ENCODE measurements around the gene GBGT1. TPM values are rescaled to one million over a fixed set of nuclear protein-coding genes. Genes with fewer than 3 reads are reported as not detected.

GBGT1 gene
- total and polyA plus RNA-seq, 4 donors: 6.1 to 42.9 (median 23.2) TPM

DNA sequence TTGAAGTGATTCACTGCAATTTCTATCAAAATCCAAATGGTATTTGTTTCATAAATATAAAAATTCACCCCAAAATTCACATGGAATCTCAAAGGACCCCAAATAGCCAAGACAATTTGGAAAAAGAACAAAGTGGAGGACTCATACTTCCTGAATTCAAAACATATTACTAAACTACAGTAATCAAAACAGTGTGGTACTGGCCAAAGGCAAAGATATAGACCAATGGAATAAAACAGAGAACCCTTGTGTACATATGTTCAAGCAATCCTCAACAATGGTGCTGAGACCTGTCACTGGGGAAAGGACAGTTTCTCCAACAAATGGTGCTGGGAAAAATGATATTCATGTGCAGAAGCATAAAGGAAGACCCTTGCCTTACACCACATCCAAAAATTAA, 31.3 kb upstream of the GBGT1 start:
- no peaks in the 10 kb centered on the region for H3K36me3 ChIP-seq (ENCODE audit: control insufficient read depth in 4 of 4, insufficient read depth in 4 of 4, low read length in 4 of 4)
- H3K9ac ChIP-seq (ENCODE audit: insufficient read depth in 1 of 2, low read length in 2 of 2): no peak overlapping the region
- no peak overlapping the region for H3K4me3 ChIP-seq
- no peaks in the 10 kb centered on the region for H3K27me3 ChIP-seq (ENCODE audit: control insufficient read depth in 3 of 3, insufficient read depth in 3 of 3, low read length in 2 of 3)
- peaks cover 0 to 3% (median 1%) of the 10 kb centered on the region in 4 donors for H3K9me3 ChIP-seq (ENCODE audit: control insufficient read depth in 4 of 4, insufficient read depth in 3 of 4, low read length in 3 of 4)
- no peaks in the 10 kb centered on the region for H3K4me1 ChIP-seq (ENCODE audit: control insufficient read depth in 5 of 5, insufficient read depth in 5 of 5, low read length in 5 of 5)
- TF ChIP-seq, protein P1, sequence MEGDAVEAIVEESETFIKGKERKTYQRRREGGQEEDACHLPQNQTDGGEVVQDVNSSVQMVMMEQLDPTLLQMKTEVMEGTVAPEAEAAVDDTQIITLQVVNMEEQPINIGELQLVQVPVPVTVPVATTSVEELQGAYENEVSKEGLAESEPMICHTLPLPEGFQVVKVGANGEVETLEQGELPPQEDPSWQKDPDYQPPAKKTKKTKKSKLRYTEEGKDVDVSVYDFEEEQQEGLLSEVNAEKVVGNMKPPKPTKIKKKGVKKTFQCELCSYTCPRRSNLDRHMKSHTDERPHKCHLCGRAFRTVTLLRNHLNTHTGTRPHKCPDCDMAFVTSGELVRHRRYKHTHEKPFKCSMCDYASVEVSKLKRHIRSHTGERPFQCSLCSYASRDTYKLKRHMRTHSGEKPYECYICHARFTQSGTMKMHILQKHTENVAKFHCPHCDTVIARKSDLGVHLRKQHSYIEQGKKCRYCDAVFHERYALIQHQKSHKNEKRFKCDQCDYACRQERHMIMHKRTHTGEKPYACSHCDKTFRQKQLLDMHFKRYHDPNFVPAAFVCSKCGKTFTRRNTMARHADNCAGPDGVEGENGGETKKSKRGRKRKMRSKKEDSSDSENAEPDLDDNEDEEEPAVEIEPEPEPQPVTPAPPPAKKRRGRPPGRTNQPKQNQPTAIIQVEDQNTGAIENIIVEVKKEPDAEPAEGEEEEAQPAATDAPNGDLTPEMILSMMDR (IDR thresholded peaks at IDR 0.05; ENCODE audit: control extremely low read depth, extremely low read depth): no peak
- ATAC-seq (ENCODE audit: insufficient read depth, low FRiP score): no peak
- H3K27ac ChIP-seq (ENCODE audit: low read depth in 1 of 2, low read length in 1 of 2): no peak overlapping the region
- no peak for DNase-seq

DNA sequence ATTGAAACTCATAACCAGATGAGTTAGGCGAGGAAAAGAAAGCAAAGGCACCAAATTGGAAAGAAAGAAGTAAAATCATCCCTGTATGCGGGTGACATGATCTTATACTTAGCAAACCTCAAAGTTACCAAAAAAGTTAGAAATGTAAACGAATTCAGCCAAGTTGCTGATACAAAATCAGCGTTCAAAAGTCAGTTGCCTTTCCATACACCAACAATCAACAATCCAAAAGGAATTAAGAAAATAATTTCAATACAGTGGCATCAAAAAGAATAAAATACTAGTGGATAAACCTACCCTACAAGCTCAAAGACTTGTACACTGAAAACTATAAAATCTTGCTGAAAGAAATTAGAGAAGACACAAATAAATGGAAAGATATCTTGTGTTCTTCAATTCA, 30.9 kb upstream of the GBGT1 start:
- DNase-seq (no peak), ATAC-seq (ENCODE audit: insufficient read depth, low FRiP score) (no peak)
- Histone ChIP-seq H3K9ac (ENCODE audit: insufficient read depth in 1 of 2, low read length in 2 of 2) (no peak overlapping the region), H3K36me3 (ENCODE audit: control insufficient read depth in 4 of 4, insufficient read depth in 4 of 4, low read length in 4 of 4) (no peaks in the 10 kb centered on the region), H3K27me3 (ENCODE audit: control insufficient read depth in 3 of 3, insufficient read depth in 3 of 3, low read length in 2 of 3) (no peaks in the 10 kb centered on the region), H3K4me3 (no peak overlapping the region), H3K27ac (ENCODE audit: low read depth in 1 of 2, low read length in 1 of 2) (no peak overlapping the region), H3K4me1 (ENCODE audit: control insufficient read depth in 5 of 5, insufficient read depth in 5 of 5, low read length in 5 of 5) (no peaks in the 10 kb centered on the region), H3K9me3 (ENCODE audit: control insufficient read depth in 4 of 4, insufficient read depth in 3 of 4, low read length in 3 of 4) (peaks cover 0 to 3% (median 1%) of the 10 kb centered on the region in 4 donors)
- TF ChIP-seq, protein P1 (IDR thresholded peaks at IDR 0.05; ENCODE audit: control extremely low read depth, extremely low read depth): no peak
- WGBS, 2 donors: 82 to 84% methylated on average over 4 of the region's 4 CpGs

DNA sequence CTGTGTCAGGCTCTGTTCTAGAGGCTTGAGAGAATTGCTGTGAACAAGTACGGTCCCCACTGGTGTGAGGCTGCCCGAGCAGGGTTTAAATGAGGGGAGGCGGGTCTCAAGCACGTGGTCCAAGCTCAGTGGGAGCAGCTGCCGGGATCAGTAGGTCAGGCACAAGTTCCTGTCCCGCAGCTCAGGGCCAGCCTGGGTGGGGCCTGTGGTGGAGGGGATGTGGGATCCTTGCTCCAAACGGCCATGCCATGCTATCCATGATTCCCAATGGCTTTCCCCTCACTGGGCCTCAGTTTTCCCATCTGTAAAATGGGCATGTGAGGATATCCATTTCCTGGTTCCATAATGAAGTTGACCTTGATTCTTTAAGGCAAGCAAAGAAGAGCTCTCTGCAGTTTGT, 28.3 kb upstream of the GBGT1 start:
- peaks cover 0 to 3% (median 1%) of the 10 kb centered on the region in 4 donors for H3K9me3 ChIP-seq (ENCODE audit: control insufficient read depth in 4 of 4, insufficient read depth in 3 of 4, low read length in 3 of 4)
- no peaks in the 10 kb centered on the region for H3K4me1 ChIP-seq (ENCODE audit: control insufficient read depth in 5 of 5, insufficient read depth in 5 of 5, low read length in 5 of 5)
- WGBS, 2 donors: 63 to 66% methylated on average over 7 of the region's 7 CpGs
- H3K9ac ChIP-seq (ENCODE audit: insufficient read depth in 1 of 2, low read length in 2 of 2): no peak overlapping the region
- TF ChIP-seq, protein P1 (IDR thresholded peaks at IDR 0.05; ENCODE audit: control extremely low read depth, extremely low read depth): no peak
- no peaks in the 10 kb centered on the region for H3K36me3 ChIP-seq (ENCODE audit: control insufficient read depth in 4 of 4, insufficient read depth in 4 of 4, low read length in 4 of 4)
- no peak overlapping the region for H3K4me3 ChIP-seq
- H3K27ac ChIP-seq (ENCODE audit: low read depth in 1 of 2, low read length in 1 of 2): no peak overlapping the region
- ATAC-seq (ENCODE audit: insufficient read depth, low FRiP score) (no peak), DNase-seq (no peak)
- H3K27me3 ChIP-seq (ENCODE audit: control insufficient read depth in 3 of 3, insufficient read depth in 3 of 3, low read length in 2 of 3): peaks cover 0 to 3% (median 0%) of the 10 kb centered on the region in 3 donors

DNA sequence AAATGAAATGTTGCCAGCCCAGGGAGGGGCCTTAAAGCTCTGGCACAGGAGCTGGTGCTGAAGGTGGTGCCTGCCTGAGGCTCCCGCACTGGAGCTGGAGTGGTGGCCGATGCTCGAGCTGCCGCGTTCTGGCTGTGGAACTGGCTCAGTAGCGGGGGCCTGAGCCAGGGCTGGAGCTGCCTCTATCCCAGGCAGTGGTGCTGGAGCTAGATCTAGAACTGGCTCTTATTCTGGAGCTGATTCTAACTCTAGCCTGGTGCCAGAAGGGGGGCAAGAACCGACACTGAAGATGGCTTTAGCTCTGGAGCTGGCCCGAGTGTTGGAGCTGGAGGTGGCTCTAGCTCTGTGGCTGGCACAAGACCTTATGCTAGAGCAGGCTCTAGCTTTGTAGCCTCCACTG, 26.1 kb upstream of the GBGT1 start:
- no peak overlapping the region for H3K9ac ChIP-seq (ENCODE audit: insufficient read depth in 1 of 2, low read length in 2 of 2)
- no peaks in the 10 kb centered on the region for H3K36me3 ChIP-seq (ENCODE audit: control insufficient read depth in 4 of 4, insufficient read depth in 4 of 4, low read length in 4 of 4)
- WGBS, 2 donors: 80 to 82% methylated on average over 8 of the region's 8 CpGs
- no peaks in the 10 kb centered on the region for H3K4me1 ChIP-seq (ENCODE audit: control insufficient read depth in 5 of 5, insufficient read depth in 5 of 5, low read length in 5 of 5)
- no peak overlapping the region for H3K27ac ChIP-seq (ENCODE audit: low read depth in 1 of 2, low read length in 1 of 2)
- peaks cover 0 to 3% (median 0%) of the 10 kb centered on the region in 4 donors for H3K9me3 ChIP-seq (ENCODE audit: control insufficient read depth in 4 of 4, insufficient read depth in 3 of 4, low read length in 3 of 4)
- no peak overlapping the region for H3K4me3 ChIP-seq
- no peak for ATAC-seq (ENCODE audit: insufficient read depth, low FRiP score)
- TF ChIP-seq, protein P1 (IDR thresholded peaks at IDR 0.05; ENCODE audit: control extremely low read depth, extremely low read depth): no peak
- no peak for DNase-seq
- H3K27me3 ChIP-seq (ENCODE audit: control insufficient read depth in 3 of 3, insufficient read depth in 3 of 3, low read length in 2 of 3): peaks cover 0 to 5% (median 2%) of the 10 kb centered on the region in 3 donors
